MM.1S (cell line): ENCODE data around the gene GPD1.

Experiments
- DNase-seq: peaks from one replicate; pipeline ENCODE4 v3.0.0-alpha.2; 2015
- H2AFZ ChIP-seq: fragments of 300-600 bp; sonication (generic); 2 replicates; pipeline ENCODE4 v1.6.0; 2016; ENCODE audit warnings: antibody characterized with exemption, low read length
- H3F3A ChIP-seq: fragments of 300-600 bp; sonication (generic); 2 replicates; pipeline ENCODE4 v1.6.1; 2016; ENCODE audit warnings: mild to moderate bottlenecking, antibody characterized with exemption, low read length, moderate library complexity, mixed read lengths; ENCODE audit not compliant: insufficient read depth
- H3K27ac ChIP-seq: fragments of 300-600 bp; sonication (generic); 2 replicates; pipeline ENCODE4 v1.5.1; 2016; ENCODE audit warnings: mild to moderate bottlenecking, low read length
- H3K27me3 ChIP-seq: fragments of 300-600 bp; sonication (generic); replicated peaks from 2 replicates; pipeline ENCODE4 v1.6.0; 2016; ENCODE audit warnings: low read length; ENCODE audit not compliant: insufficient read depth
- H3K36me3 ChIP-seq: fragments of 300-600 bp; sonication (generic); replicated peaks from 2 replicates; pipeline ENCODE4 v1.6.1; 2016; ENCODE audit warnings: mild to moderate bottlenecking, low read length, mixed read lengths; ENCODE audit not compliant: insufficient read depth
- H3K4me1 ChIP-seq: fragments of 300-600 bp; sonication (generic); 2 replicates; pipeline ENCODE4 v1.6.1; 2016; ENCODE audit warnings: low read length, mixed read lengths
- H3K4me2 ChIP-seq: fragments of 300-600 bp; sonication (generic); 2 replicates; pipeline ENCODE4 v1.6.0; 2016; ENCODE audit warnings: low read depth, low read length
- H3K4me3 ChIP-seq: fragments of 300-600 bp; sonication (generic); 2 replicates; pipeline ENCODE4 v1.5.1; 2016; ENCODE audit warnings: low read length, mixed read lengths
- H3K79me2 ChIP-seq: fragments of 300-600 bp; sonication (generic); 2 replicates; pipeline ENCODE4 v1.6.1; 2016; ENCODE audit warnings: mixed run types, low read length, mixed read lengths
- H3K9ac ChIP-seq: fragments of 300-600 bp; sonication (generic); 2 replicates; pipeline ENCODE4 v1.6.1; 2016; ENCODE audit warnings: low read length, mixed read lengths
- H3K9me2 ChIP-seq: fragments of 300-600 bp; sonication (generic); replicated peaks from 2 replicates; pipeline ENCODE4 v1.6.1; 2016; ENCODE audit warnings: mild to moderate bottlenecking, low read length, mixed read lengths; ENCODE audit not compliant: insufficient read depth
- H3K9me3 ChIP-seq: fragments of 300-600 bp; sonication (generic); replicated peaks from 2 replicates; pipeline ENCODE4 v1.6.1; 2016; ENCODE audit warnings: mild to moderate bottlenecking, low read length, mixed read lengths; ENCODE audit not compliant: insufficient read depth
- H4K20me1 ChIP-seq: fragments of 300-600 bp; sonication (generic); 2 replicates; pipeline ENCODE4 v1.6.1; 2016; ENCODE audit warnings: mild to moderate bottlenecking, low read length, moderate library complexity, mixed read lengths; ENCODE audit not compliant: insufficient read depth
- EZH2 ChIP-seq: fragments of 300-600 bp; sonication (generic); optimal IDR thresholded peaks from 2 replicates; pipeline ENCODE3; 2017; ENCODE audit warnings: low read depth, mild to moderate bottlenecking, antibody characterized with exemption, low read length, mixed read lengths
- EZH2phosphoT487 ChIP-seq: fragments of 300-600 bp; sonication (generic); IDR thresholded peaks from 2 replicates; pipeline ENCODE4 v1.6.1; 2018; ENCODE audit warnings: antibody characterized with exemption, low read length
- TF ChIP-seq, protein P1 (sequence below): fragments of 300-600 bp; sonication (generic); IDR thresholded peaks from 2 replicates; pipeline ENCODE4 v1.5.1; 2016; ENCODE audit warnings: antibody characterized with exemption, low read length, mixed read lengths

Gene GPD1

DNA sequence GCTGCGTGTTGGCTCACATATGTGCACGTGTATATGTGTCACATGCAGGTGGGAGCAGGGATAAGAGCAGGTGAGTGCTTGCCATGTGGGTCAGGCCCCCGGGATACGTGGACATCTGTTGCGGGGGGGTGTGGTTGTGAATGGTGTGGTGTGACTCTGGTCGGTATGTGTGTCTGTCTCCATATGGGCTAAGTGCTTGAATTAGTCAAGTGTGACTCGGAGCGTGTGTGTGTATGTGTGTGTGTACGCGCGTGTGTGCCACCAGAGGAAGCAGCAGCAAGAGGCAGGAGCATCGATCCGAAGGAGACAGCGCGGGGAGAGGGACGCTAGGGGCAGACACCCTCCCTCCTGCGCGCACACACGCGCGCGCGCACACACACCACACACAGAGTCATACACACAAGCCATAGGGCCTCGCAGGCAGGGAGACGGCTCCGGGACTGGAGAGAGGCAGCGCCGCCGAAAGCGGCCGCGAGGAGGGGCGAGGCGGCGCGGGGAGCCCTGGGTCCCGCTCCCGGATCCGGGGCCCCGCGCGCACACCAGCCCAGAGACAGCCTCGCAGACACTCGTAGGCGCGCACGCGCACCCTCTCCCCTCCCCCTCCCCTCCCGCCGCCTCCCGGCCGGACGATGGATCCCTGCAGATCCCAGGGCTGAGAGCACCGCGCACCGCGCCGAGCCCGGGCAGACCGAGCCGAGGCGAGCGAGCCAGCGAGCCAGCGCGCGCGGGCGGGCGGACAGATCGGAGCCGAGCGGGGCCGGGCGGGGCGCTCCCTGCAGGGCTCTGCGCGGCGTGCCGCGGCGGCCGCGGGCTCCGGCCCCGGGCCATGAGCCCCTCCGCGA is 46.6 kb upstream of the GPD1 start, which contains the start of gene ASIC1:
ASIC1 (plus strand) TSS at position 597 of the 842 bp plus-strand sequence. CDS start 1,171 bp downstream, outside the sequence.
- peak within 1 kb of the TSS; percentile 71 for H3K4me3 ChIP-seq
- peak within 1 kb of the TSS; percentile 82 for H3K4me2 ChIP-seq
- peak within 1 kb of the TSS; percentile 16; the same call in 1 of the 2 replicates for H3K9ac ChIP-seq
- no peak within 1 kb of the TSS for H3K27ac ChIP-seq
- TF ChIP-seq EZH2 (no peak), EZH2phosphoT487 (no peak)
- TF ChIP-seq, protein P1, sequence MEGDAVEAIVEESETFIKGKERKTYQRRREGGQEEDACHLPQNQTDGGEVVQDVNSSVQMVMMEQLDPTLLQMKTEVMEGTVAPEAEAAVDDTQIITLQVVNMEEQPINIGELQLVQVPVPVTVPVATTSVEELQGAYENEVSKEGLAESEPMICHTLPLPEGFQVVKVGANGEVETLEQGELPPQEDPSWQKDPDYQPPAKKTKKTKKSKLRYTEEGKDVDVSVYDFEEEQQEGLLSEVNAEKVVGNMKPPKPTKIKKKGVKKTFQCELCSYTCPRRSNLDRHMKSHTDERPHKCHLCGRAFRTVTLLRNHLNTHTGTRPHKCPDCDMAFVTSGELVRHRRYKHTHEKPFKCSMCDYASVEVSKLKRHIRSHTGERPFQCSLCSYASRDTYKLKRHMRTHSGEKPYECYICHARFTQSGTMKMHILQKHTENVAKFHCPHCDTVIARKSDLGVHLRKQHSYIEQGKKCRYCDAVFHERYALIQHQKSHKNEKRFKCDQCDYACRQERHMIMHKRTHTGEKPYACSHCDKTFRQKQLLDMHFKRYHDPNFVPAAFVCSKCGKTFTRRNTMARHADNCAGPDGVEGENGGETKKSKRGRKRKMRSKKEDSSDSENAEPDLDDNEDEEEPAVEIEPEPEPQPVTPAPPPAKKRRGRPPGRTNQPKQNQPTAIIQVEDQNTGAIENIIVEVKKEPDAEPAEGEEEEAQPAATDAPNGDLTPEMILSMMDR: no peak
- H3K36me3 ChIP-seq: no peaks in the 10 kb centered on the region
- peak; percentile 37 for DNase-seq
- H4K20me1 ChIP-seq: 0 out of 2 replicates have a peak, but pooled peaks cover 3% of the 10 kb centered on the region
- no peaks in the 10 kb centered on the region for H3K9me2 ChIP-seq
- no peaks in the 10 kb centered on the region for H3F3A ChIP-seq
- H3K4me1 ChIP-seq: peaks cover 4% of the 10 kb centered on the region; the same call in 1 of the 2 replicates
- peaks cover 29% of the 10 kb centered on the region for H3K27me3 ChIP-seq
- no peaks in the 10 kb centered on the region for H3K79me2 ChIP-seq
- H2AFZ ChIP-seq: peak within 1 kb of the TSS; percentile 65; the same call in 1 of the 2 replicates
- H3K9me3 ChIP-seq: no peaks in the 10 kb centered on the region

GRCh38 chr12:50057896-50058670 is 45.7 kb upstream of the GPD1 start:
- DNase-seq: no peak
- peaks cover 4% of the 10 kb centered on the region; the same call in 1 of the 2 replicates for H3K4me1 ChIP-seq
- H3K27me3 ChIP-seq: peaks cover 22% of the 10 kb centered on the region
- peak overlapping the region; percentile 45 for H3K4me2 ChIP-seq
- H3K36me3 ChIP-seq: no peaks in the 10 kb centered on the region
- no peaks in the 10 kb centered on the region for H3K79me2 ChIP-seq
- H3K9me2 ChIP-seq: no peaks in the 10 kb centered on the region
- TF ChIP-seq, protein P1: no peak
- TF ChIP-seq EZH2phosphoT487 (no peak), EZH2 (no peak)
- 0 out of 2 replicates have a peak, but pooled peaks cover 3% of the 10 kb centered on the region for H4K20me1 ChIP-seq
- no peak overlapping the region for H3K9ac ChIP-seq
- no peak overlapping the region for H3K27ac ChIP-seq
- no peaks in the 10 kb centered on the region for H3F3A ChIP-seq
- H2AFZ ChIP-seq: no peak overlapping the region
- H3K9me3 ChIP-seq: no peaks in the 10 kb centered on the region
- no peak overlapping the region; the same call in 1 of the 2 replicates for H3K4me3 ChIP-seq

GRCh38 chr12:50058743-50059312 is 45.0 kb upstream of the GPD1 start:
- Histone ChIP-seq H3K27ac (no peak overlapping the region), H3K9ac (no peak overlapping the region), H3K79me2 (no peaks in the 10 kb centered on the region), H3F3A (no peaks in the 10 kb centered on the region), H3K4me3 (no peak overlapping the region), H3K4me2 (no peak overlapping the region), H3K9me3 (no peaks in the 10 kb centered on the region), H3K9me2 (no peaks in the 10 kb centered on the region), H3K4me1 (peaks cover 4% of the 10 kb centered on the region; the same call in 1 of the 2 replicates), H2AFZ (no peak overlapping the region), H3K36me3 (no peaks in the 10 kb centered on the region), H4K20me1 (0 out of 2 replicates have a peak, but pooled peaks cover 3% of the 10 kb centered on the region), H3K27me3 (peaks cover 22% of the 10 kb centered on the region)
- TF ChIP-seq EZH2: no peak
- TF ChIP-seq EZH2phosphoT487: no peak
- TF ChIP-seq, protein P1: no peak
- DNase-seq: no peak
